NCI-H2107 treated with DMSO at 0.1 percent for 48 hours (cell line): ENCODE measurements around the gene LLPH.

Experiments
- DNase-seq: peaks from one replicate; lab custom pipeline; 2025; ENCODE audit not compliant: unreplicated experiment; lab: John Stamatoyannopoulos, UW

The LLPH gene

DNA sequence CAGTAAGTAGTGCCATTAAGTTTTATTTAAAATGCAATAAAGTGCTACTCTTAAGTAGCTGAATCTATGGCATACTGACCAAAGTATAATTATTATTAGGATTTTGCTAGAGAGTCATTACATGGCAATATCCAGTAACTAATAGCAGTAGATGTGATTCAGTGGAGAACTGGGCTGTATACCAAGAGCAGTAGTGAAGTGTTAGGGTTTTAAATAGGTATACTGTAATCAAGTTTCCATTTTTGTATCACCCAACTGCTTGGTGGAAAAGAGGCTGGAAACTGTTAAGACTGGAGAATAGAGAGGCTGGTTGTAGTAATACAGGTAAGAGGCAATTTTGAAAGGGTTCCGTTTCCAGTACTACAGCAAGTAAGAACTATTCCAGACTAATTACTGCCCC is 13.3 kb upstream of the LLPH start:
- DNase-seq = no peak

DNA sequence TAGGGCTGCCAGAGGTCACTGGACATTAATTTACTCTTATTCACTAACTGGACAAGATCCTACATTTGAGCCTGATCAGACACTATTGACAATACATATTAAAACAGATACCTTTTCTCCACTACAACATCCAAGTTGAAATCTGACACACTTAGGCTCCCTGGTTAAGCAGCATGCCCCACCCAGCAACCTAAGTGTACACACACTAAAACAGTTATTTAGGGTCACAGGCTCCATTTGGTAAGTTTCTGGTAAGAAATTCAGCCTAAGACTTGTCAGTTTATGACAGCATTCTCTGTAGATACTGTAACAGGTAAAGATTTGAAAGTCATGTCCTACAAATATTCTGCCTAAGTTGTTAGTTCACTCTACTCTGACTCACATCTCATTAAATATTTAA is 12.3 kb upstream of the LLPH start:
- DNase-seq = no peak

DNA sequence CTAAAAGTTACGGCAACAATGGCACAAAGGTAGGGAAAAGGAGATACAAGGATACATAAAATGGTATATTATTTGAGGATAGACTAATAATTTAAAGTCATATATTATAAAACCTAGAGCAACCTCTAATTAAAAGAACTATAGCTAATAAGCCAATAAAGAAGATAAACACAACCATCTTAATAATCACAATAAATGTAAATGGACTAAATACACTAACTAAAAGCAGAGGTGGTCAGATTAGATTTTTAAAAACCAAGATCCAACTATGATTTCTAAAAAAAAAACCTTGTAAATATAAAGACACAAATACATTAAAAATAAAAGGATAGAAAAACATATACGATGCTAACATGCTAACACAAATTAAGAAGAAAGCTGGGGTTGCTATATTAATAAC is 10.7 kb upstream of the LLPH start:
- DNase-seq = no peak

DNA sequence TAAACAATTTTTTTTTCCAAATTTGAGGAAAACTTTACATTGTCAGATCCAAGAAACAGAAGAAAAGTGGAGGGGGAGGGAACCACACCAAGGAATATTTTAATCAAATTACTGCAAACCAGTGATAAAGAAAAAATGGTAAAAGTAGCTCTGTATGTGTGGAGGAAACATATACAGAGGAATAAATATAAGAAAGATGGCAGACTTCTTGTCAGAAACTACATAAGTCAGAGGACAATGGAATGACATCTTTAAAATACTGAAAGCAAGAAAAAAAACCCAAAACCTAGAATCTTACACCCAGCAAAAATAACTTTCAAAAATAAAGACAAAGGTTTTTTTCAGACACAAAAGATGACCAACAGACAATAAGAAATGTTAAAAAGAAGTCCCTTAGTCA is 10.2 kb upstream of the LLPH start:
- no peak for DNase-seq

DNA sequence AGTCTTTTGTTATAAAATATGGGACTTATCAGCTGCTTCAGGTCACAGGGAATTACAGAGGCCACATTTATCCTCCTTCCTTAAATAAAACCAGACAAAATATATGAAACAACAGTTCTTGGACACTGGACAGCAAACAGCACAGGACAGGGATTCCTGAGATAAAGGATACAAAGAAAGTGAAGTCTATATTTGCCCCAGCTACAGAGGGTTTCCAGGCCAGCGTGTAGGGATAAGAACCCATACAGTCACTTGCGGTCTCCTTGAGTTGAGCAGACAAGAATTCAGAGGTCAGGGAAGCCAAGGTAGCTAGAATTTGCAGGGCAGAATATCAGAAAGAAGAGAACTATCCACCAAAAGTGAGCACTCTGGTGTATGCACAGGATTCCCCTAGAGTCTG is 8.8 kb upstream of the LLPH start:
- no peak for DNase-seq

DNA sequence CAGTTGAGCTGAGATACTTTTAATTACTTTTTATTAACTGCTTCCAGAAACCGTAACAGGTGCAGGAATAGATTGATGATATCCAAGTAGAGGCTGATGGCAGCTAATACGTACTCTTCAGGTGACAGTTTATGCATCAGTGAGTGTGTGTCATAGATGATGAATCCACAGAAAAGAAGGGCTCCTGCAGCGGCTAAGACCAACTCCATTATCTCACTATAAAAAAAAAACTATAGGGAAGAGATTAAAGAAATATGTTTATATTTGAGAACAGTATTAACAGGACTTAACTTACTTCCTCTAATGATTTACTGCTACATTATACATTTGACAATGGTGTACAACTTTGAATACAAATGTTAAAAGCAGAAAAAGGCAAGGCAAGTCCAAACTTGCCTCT is 7.4 kb upstream of the LLPH start:
- no peak for DNase-seq

DNA sequence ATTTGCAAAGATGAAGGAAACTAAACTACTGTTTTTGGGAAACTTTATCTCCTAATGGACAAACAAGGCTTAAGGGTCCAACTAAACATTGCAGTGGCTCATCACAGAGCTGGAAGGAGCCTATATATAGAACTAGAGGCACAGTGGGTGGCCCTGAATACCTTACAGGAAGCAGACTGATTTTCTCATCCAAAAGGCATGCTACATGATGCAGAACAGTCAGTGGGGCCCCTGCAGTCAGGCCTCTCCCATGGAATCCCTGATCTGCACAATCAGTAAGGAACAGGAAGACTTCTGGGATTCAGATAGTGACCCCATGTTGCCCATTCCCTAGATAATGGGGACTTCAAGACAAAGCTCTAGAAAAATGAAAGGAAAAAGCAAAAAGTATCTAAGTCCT is 1.9 kb upstream of the LLPH start:
- DNase-seq = no peak

DNA sequence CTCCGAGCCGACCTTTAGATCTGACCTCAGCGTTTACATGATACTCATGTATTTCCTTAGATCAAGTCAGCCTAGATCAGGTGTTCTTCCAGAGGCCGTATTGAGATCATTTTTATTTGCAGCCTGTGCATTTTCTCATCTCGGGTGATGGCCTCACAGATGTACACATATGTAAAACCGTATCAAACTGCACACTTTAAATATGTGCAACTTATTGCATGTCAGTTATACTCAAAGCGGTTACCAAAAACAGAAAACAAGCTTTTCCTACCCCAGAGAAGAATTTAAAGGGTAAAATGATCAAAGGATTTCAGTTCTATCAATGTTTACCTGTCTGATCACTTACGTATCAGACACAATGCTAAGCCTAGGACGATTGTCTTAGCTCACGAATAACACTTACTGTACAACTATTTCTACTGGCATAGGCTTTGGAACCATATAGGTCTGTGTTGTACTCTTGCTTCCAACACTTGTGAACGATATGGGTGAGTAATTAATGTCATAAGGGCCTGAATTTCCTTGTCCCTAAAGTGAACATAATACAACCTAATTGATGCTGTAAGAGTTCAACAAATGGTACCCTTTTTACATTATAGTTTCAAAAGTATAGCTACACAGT is 628 bp upstream of the LLPH start:
- no peak for DNase-seq

DNA sequence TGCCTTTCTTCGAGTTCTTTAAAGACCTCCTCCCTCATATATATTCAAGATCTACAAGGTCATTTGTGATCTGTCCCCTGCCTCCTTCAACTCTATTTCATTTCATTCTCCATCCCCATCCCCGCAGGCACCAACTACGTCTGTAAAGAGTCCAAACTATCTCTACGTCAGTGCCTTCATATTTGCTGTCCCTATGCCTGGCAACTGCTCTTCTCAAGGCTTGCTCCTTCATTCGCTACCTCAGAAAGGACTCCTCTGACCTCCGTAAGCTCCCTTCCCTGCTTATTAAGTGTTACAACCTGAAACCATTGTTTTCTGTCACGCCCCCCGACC is 650 bp downstream of the LLPH start:
- DNase-seq = no peak

DNA sequence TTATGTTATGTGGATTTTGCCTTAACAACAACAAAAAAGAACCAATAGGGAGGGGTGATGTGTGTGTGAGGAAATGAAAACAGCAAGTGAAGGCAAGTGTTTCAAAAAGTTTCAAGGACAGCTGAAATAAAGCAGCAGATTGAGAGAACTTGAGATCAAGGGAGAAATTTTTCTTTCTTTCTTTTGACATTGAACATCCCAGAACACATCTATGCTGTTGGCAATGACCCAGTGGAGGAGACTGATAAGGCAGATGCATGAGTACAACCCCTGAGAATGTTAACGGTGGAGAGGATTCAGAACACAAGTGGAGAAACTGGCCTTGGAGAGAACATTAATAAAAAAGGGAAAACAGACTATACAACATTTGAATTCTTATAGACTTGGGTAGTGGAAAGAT is 2.9 kb downstream of the LLPH start:
- DNase-seq = no peak

DNA sequence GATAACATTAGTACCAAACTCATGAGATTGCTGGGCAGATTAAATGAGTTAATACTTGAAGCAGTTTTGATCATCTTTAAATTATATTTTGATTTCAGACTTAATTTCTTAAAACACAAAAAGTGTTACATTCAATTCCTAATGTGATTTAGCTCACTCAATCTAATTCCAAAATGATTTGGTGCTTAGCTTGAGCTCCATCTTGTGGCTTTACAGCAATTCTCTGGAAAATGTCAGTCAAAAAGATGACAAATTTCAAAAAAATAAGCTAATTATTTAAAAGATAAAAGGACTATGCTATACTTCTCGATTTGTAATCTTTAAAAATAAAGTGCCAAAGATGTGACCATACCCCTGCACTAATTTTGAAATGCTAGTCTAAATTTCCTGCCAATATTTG is 10.1 kb downstream of the LLPH start:
- DNase-seq = no peak

DNA sequence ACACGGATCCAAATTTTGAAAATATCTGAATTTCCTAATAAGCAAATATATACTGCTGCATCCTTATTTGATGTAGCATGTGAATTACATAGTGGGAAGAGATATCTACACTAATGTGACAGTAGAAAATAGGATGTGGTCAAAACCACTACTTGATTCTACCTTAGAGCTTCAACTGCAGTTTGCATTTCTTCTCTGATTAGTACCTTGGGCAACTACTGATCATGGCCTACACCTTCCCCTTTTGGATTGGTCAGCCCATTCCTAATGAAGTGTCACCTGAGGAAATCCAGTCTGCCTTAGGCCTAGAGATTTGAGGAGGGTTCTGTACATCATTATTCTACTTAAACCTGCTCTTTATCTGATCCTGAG is 10.7 kb downstream of the LLPH start:
- DNase-seq = no peak

DNA sequence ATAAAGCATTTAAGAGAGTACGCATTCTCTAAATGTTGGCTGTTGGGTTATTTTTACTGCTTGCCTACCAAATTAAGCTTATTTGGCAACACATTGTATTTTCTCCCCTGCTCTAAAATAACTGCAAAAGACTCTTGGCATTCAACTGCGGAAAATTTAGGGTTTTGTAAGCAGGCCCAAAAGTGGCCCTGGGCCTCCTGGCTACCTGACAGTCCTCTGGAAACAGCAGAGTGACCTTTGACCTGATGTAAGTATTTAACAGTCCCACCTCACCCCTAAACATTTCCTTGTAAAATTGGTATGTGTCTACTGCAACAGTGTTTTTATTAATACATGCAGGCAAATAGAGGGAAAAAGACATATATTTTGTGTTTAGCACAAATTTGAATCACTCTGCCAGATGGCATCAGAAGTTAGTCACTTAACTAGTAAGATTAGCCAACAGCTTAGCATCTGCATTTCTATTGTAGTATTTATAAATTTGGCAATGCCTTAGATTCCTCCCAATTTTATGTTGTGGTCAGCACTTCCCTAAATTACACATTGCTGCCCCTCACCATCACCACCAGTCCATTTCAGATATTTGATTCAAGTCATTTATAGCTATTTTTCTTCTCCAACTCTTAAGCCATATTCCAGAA is 11.2 kb downstream of the LLPH start:
- DNase-seq = no peak

DNA sequence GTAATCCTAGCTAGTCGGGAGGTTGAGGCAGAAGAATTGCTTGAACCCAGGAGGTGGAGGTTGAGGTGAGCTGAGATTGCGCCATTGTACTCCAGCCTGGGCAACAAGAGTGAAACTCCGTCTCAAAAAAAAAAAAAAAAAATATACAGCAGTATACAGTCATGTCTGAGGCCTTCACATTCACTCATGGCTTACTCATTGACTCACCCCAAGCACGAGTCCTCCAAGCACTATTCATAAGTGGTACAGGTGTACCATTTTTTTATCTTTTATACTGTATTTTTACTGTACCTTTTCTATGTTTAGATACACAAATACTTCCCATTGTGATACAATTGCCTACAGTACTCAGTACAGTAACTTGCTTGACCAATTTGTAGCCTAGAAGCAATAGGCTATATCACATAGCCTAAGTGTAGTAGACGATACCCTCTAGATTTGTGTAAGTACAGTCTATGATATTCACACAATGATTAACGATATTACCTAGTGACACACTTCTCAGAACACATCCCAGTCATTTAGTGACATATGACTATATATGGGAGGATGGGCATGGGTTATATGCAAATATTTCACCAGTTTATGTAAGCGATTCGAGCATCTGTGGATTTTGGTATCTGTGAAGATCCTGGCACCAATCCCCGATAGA is 12.2 kb downstream of the LLPH start:
- DNase-seq = no peak

DNA sequence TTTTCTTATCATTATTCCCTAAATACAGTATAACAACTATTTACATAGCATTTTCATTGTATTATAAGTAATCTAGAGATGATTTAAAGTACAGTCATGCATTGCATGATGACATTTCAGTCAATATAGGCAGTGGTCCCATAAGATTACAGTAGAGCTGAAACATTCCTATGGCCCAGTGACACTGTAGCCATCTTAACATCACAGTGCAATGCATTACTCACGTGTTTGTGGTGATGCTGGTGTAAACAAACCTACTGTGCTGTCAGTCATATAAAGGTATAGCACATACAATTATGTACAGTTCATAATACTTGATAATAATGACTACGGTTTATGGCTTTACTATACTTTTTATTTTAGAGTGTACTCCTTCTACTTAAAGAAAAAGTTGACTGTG is 13.3 kb downstream of the LLPH start:
- no peak for DNase-seq

DNA sequence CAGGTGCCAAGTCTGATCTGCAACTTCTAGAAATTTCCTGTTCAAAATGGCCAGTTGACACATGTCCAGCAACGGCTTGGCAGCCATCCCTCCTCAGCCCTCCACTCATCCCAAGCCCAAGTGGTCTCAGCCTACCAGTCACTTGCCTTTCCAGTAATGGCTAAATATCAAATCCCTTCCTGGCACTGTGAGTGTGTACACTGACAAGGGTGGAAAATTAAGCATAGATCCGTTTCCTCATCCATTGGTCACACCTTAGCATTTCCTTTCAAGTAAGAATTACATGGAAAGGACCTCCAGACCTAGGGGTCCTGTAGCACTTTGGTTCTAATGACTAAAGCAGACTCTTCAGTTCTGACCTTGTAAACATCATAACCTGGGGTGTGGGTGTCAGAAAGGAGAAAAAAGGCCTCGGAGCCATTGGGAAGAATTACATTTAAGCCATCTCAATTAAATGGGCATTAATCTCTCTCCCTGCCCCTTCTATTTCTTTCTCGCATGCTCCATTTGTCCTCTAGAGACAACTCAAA is 15.4 kb downstream of the LLPH start:
- DNase-seq = no peak

DNA sequence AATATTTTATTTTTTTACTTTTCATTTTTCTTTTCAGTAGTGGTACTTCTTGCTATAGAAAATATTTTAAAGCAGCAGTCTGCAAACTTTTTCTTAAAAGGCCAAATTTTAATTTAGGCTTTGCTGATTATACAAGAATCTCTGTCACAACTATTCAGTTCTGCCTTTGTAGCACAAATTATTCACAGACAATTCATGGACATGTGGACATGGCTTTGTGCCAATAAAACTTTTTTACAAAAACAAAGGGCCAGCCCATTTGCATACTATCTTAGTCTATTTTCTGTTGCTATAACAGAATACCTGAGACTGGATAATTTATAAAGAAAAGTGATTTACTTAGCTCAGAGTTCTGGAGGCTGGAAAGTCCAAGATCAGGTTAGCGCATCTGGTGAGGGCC is 17.1 kb downstream of the LLPH start:
- no peak for DNase-seq

DNA sequence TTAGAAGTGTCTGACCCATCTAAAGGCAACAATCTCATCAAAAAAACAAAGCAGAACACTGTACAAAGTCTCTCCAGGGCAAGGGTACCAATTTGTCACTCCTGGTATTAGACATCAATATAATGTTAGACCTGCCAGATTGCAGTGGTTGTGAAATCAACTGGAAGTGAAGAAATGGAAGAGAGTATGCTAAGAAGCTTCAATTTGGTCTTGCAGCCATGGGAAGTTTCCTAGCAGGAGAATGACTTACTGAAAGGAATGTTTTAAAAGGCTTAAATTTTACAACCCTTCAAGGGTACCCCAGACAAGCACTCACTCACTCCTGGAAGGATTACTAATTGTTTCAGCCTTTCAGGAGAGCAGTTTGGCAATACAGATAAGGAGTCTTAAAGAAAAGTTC is 18.9 kb downstream of the LLPH start:
- DNase-seq = no peak

DNA sequence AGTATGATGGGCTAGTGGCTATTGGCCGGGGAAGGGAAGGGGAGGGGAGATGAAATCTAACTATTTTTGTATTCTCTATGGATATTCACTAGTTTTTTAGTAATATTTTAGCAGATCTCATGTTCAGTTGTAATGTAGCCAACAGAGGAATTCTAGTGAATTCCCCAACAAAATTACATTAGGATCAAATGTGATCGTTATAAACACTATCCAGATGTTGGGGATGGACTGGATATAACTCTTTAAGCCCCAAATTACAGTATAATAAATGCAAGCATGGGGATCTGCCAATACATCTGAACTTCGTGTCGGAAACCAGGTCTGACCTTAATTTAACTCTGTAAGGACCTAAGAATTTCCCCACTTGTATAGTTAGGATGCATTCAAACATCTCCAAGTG is 21.5 kb downstream of the LLPH start:
- no peak for DNase-seq

DNA sequence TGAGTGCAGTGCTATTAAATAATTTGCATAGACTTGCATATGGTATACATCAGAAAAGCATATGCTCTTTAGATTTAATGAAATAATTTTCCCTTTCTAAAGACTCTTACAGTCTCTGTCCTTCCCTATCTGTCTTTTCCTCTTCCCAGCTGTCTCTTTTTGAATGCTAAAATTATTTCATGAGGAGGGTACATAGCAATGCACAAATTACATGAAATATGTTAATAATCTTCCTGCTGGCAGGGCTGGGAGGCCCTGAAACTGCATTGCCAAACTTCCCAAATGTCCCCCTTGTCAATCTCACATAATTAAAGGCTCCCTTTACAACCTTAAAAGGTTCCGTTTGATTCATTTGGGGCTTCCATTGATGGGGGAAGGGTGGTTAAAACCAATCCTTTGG is 22.2 kb downstream of the LLPH start:
- no peak for DNase-seq

DNA sequence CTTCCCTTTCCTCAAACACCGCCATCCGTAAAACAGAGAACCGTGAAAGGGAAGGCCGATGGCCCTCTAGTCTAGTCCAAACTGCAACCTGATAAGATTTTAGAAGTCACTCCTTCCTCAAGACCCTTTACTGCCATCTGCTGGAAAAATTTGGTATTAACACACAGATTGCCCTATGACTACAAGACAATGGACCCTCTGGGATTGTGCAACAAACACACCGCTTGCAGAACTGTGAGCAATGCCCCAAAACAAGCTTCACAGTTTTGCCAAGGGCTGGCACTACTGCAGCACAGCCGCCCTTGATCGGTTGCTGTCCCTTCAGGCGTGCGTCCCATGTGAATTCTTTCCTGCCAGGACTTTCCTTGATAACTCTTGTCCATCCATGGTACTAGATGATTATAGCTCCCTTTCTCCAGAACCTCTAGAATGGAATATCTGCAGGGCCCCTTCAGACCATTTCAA is 23.1 kb downstream of the LLPH start:
- DNase-seq = peak; percentile 89

DNA sequence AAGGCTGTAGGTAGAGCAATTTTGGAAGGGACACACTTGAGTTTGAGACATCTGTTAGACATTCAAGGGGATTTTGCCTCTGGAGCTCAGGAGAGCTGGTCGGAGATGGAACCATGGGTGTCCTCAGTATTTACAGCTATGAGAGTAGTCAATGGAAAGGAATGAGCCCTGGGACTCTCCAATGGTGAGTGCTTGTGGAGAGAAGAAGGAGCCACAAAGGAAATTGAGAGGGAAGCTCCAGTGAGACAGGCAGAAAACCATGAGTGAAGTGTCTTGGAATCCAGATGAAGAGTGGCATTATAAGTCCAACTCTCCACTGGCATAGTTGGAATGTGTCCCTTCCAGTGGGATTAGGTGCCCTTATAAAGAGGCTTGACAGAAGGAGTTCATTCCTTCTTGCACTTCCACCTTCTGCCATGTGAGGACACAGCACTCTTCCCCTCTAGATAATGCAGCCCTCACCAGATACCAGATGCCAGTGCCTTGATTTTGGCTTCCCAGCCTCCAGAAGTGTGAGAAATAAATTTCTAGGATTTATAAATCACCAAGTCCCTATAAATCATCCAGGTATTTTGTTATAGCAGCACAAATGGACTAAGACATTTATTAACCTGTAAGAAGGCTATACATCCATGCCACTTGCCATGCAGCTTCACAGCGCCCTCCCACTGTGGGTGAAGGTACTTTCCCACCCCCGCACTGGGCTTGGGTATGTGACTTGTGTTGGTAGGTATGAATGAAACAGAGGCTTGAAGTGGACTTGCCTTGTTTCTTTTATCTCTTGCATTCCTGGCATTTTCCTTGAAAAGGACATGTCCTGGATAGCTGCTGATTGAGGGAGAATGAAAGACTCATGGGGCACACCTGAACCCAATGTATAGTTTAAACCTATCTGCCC is 27.3 kb downstream of the LLPH start:
- no peak for DNase-seq
